Neural progenitor cell (in vitro differentiated cells): ENCODE measurements around the gene KIAA0930.

ENCODE experiments used
- EZH2phosphoT487 ChIP-seq: fragments of 200-600 bp; sonication (generic); IDR thresholded peaks from 2 replicates; pipeline ENCODE4 v1.6.1; 2017; ENCODE audit warnings: antibody characterized with exemption
- TF ChIP-seq, protein P1 (sequence below): fragments of 200-600 bp; sonication (generic); IDR thresholded peaks from 2 replicates; pipeline ENCODE4 v1.5.1; 2017; ENCODE audit warnings: antibody characterized with exemption, mild to moderate bottlenecking

DNA sequence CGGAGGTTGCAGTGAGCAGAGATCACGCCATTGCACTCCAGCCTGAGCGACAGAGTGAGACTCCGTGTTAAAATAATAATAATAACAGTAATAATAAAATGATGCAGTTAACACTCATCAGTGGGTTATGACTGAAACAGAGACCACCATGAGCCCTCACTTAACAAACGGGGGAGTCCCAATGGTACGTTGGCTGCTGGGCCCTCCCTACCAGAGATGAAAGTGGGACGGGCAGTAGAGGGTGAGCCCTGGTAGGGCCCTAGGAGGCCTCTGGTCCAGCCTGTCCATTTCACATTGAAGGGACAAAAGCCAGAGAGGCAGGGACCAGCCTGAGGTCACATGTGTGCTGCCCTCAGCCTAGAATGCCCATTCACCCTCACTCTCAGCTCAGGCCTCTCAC is 13.7 kb upstream of the KIAA0930 start:
- TF ChIP-seq, protein P1, sequence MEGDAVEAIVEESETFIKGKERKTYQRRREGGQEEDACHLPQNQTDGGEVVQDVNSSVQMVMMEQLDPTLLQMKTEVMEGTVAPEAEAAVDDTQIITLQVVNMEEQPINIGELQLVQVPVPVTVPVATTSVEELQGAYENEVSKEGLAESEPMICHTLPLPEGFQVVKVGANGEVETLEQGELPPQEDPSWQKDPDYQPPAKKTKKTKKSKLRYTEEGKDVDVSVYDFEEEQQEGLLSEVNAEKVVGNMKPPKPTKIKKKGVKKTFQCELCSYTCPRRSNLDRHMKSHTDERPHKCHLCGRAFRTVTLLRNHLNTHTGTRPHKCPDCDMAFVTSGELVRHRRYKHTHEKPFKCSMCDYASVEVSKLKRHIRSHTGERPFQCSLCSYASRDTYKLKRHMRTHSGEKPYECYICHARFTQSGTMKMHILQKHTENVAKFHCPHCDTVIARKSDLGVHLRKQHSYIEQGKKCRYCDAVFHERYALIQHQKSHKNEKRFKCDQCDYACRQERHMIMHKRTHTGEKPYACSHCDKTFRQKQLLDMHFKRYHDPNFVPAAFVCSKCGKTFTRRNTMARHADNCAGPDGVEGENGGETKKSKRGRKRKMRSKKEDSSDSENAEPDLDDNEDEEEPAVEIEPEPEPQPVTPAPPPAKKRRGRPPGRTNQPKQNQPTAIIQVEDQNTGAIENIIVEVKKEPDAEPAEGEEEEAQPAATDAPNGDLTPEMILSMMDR: no peak
- TF ChIP-seq EZH2phosphoT487: no peak
